DMS 273 (cell line): Measurements from ENCODE around the gene HEBP1.

Experiments used
- DNase-seq: peaks from one replicate; lab custom pipeline; 2025; ENCODE audit not compliant: unreplicated experiment; lab: John Stamatoyannopoulos, UW

Gene HEBP1

GRCh38 chr12:12992418-12993130, 7.5 kb downstream of the HEBP1 start:
- peak; percentile 35 for DNase-seq

DNA sequence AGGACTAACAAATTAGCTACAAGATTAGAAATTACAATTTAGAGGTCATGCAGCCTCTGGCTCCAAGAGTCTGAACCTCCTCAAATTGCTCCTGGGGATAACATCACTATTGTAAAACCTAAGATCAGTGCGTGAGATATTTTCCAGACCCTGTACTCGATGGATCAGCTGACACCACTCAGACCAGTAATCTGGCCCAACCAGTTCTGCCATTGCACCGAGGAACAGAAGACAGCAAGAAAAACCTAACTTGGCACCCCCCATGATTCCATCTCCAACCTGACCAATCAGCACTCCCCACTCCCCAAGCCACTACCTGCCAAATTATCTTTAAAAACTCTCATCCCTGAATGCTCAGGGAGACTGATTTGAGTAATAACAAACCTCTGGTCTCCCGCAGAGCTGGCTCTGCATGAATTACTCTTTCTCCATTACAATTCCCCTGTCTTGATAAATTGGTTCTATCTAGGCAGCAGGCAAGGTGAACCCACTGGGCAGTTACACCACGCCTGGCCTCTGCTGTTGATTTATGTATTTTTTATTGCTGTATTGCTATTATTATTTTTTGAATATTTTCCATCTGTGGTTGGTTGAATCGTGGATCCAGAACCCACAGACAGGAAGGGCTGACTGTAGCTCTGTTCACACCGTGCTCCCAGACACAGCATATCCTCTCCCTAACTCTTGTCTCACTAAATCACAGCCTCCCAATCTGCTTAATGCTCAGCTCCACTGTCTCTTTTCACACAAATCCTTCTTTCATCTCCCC, 9.2 kb downstream of the HEBP1 start:
- no peak for DNase-seq

GRCh38 chr12:12987421-12987820, 12.6 kb downstream of the HEBP1 start:
- no peak for DNase-seq

GRCh38 chr12:12986775-12987331, 13.2 kb downstream of the HEBP1 start:
- peak; percentile 7 for DNase-seq

DNA sequence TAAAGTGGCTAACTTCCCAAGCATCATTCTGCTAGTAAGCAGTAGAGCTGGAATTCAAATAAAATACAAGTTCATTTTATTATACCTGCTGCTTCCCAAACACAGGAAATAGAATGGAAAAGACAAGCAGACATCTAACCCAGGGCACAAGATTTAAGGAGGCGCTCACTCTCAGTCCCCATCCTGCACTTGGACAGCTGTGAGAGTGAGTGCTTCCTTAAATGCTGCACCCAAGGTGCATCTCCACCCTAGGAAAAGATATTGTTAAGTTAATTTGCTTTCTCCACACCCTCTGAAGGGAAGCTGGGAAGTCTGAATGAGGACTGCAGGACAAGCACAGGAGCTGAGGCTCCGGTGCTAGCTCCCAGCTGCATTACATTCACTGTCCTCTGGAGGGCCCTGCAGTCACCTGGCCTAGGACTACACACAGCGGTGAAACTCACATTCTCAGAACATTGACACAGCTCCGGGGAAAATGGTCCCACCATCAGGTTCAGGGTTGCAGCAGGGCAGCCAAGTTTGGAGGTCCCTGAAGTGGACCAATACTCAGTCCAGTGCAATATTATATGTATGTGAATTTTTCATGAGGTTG, 14.2 kb downstream of the HEBP1 start:
- DNase-seq = peak; percentile 38

GRCh38 chr12:12984149-12984548, 15.9 kb downstream of the HEBP1 start:
- no peak for DNase-seq

GRCh38 chr12:12983420-12984035, 16.5 kb downstream of the HEBP1 start:
- peak; percentile 47 for DNase-seq

GRCh38 chr12:12982331-12982730, 17.7 kb downstream of the HEBP1 start:
- no peak for DNase-seq

- no peak for DNase-seq
Measured at GRCh38 chr12:12979731-12980259, 20.3 kb downstream of the HEBP1 start.

GRCh38 chr12:12979126-12979525, 20.9 kb downstream of the HEBP1 start:
- no peak for DNase-seq

DNA sequence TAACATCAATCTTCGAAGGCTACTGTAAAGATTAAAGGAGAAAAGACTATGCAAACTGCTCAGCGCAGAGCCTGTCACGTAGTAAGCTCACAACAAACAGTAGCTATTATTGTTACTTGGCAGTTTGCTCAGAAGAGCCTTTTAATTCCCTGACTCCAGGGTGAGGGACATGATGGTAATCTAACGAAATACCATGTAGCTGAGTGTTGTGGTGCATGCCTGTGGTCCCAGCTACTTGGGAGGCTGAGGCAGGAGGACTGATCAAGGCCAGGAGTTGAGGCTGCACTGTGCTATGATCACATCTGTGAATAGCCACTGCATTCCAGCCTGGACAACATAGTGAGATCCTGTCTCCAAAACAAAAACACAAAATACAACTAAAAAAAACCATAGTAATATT, 22.8 kb downstream of the HEBP1 start:
- no peak for DNase-seq

- DNase-seq = no peak
Measured at GRCh38 chr12:12976366-12976765, 23.7 kb downstream of the HEBP1 start.

- DNase-seq = peak; percentile 20
Measured at GRCh38 chr12:12975322-12976077, 24.6 kb downstream of the HEBP1 start.

DNA sequence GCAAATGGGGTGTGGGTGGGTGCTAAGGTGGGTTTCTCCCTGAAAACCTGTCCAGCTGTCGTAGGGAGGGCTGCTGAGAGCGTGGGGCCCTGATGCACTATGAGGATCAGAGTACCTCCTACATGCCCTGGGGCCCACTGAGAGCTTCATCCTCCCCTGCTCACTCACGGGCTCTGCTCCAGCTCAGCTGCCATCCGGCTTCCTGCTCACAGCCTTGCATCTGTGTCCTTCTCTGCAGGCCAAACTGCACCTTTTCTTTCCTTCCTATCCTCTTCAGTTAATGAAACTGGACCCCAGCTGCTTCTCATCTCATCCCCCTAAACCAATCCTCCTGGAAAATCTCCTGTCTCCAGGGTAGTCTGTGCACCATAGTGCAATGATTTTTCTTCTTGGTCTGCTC, 25.9 kb downstream of the HEBP1 start:
- no peak for DNase-seq

DNA sequence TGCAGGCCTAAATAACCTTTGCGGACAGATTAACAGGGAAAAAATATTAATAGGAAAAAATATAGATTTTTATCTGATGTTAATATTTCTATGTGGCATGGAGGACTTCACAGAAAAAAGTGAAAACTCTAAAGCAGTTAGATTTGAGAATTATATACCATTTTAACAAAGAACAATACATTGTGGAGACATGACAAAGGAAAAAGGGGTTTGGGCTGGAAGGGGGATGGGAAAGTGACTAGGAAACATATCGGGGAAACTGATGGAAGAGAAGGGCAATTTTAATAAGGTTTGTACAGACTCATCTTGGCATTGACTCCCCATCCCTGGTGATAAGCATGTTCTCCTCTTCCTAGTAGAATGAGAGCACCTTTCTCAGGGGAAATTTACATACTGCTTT, 27.0 kb downstream of the HEBP1 start:
- DNase-seq = no peak

- no peak for DNase-seq
Measured at GRCh38 chr12:12965836-12966235, 34.2 kb downstream of the HEBP1 start.

GRCh38 chr12:12964255-12964654, 35.8 kb downstream of the HEBP1 start:
- no peak for DNase-seq

GRCh38 chr12:12960639-12961209, 39.3 kb downstream of the HEBP1 start:
- no peak for DNase-seq

- DNase-seq = no peak
Measured at GRCh38 chr12:12958886-12959285, 41.2 kb downstream of the HEBP1 start.
